AG10803 (cell line): ENCODE measurements around the gene UVRAG.
A peak's percentile ranks its signal among the peaks of the same experiment; 100 is the strongest.

ENCODE experiments used
- DNase-seq: peaks from one replicate; pipeline ENCODE4 v3.0.0; 2010; ENCODE audit warnings: low read depth
- H3K4me3 ChIP-seq: 2 replicates; pipeline ENCODE4 v1.5.1; 2011; ENCODE audit warnings: mild to moderate bottlenecking, low read length, control low read depth
- TF ChIP-seq, protein P1 (sequence below): conservative IDR thresholded peaks from 2 replicates; pipeline ENCODE4 v1.5.1; 2011; ENCODE audit warnings: mild to moderate bottlenecking, low read length, control low read depth, inconsistent platforms

UVRAG gene

GRCh38 chr11:75815345-75816168, 547 bp downstream of the UVRAG start:
- peak; percentile 28 for DNase-seq
- H3K4me3 ChIP-seq, result peak overlapping the region; percentile 81
- TF ChIP-seq, protein P1, sequence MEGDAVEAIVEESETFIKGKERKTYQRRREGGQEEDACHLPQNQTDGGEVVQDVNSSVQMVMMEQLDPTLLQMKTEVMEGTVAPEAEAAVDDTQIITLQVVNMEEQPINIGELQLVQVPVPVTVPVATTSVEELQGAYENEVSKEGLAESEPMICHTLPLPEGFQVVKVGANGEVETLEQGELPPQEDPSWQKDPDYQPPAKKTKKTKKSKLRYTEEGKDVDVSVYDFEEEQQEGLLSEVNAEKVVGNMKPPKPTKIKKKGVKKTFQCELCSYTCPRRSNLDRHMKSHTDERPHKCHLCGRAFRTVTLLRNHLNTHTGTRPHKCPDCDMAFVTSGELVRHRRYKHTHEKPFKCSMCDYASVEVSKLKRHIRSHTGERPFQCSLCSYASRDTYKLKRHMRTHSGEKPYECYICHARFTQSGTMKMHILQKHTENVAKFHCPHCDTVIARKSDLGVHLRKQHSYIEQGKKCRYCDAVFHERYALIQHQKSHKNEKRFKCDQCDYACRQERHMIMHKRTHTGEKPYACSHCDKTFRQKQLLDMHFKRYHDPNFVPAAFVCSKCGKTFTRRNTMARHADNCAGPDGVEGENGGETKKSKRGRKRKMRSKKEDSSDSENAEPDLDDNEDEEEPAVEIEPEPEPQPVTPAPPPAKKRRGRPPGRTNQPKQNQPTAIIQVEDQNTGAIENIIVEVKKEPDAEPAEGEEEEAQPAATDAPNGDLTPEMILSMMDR, result no peak

DNA sequence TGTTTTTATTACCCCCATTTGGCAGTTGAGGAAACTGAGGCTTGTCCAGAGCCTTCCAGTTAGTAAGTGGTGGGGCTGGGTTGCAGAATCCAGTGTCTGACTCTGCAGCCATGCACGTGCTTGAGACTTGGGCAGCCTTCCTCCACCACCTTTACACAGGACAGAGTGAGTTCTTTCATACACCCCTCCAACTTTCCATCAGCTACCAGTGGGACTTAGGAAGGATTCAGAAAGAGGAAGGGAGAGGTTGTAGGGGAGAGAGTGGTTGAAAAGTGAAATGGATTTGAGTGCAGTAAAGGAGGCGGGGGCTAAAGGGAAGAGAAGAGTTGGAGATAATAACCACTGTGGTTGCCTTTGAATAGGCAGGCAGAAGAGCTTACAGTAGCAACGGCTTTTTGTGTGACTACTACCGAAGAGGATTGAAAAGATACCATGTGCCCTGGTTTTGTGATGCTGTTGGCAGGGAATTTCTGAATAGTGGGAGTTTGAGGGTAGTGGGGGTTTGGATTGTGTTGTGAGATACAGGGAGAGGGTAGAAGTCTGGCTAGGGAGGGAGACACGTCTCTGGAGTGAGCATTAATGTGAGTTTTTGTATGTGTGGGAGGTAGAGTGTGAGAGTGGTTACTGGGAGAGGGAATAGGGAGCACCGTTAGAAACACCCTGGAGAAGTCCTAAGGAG, 1.7 kb downstream of the UVRAG start:
- TF ChIP-seq, protein P1, result no peak
- peak overlapping the region; percentile 81 for H3K4me3 ChIP-seq
- DNase-seq, result no peak

- peak; percentile 49 for DNase-seq
- TF ChIP-seq, protein P1, result no peak
- no peak overlapping the region for H3K4me3 ChIP-seq
Observed at GRCh38 chr11:75820645-75821044, 5.6 kb downstream of the UVRAG start.

GRCh38 chr11:75821202-75821601, 6.2 kb downstream of the UVRAG start:
- no peak overlapping the region for H3K4me3 ChIP-seq
- TF ChIP-seq, protein P1, result no peak
- DNase-seq, result no peak

- DNase-seq, result no peak
- TF ChIP-seq, protein P1, result no peak
- no peak overlapping the region for H3K4me3 ChIP-seq
Observed at GRCh38 chr11:75822541-75822940, 7.5 kb downstream of the UVRAG start.

DNA sequence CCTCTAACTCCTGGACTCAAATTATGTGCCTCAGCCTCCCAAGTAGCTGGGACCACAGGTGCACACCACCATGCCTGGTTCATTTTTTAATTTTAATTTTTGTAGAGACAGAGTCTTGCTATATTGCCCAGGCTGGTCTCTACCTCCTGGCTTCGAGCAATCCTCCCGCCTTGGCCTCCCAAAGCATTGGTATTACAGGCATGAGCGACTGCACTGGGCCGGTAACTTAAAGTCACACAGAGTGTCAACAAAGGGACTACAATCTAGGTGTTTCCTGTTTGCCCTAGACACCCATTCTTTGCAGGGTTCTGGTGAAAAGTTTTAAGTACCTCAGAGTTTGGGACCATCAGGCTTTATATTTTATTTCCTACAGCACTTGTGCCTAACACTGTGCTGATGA, 8.4 kb downstream of the UVRAG start:
- TF ChIP-seq, protein P1, result no peak
- no peak for DNase-seq
- no peak overlapping the region for H3K4me3 ChIP-seq

DNA sequence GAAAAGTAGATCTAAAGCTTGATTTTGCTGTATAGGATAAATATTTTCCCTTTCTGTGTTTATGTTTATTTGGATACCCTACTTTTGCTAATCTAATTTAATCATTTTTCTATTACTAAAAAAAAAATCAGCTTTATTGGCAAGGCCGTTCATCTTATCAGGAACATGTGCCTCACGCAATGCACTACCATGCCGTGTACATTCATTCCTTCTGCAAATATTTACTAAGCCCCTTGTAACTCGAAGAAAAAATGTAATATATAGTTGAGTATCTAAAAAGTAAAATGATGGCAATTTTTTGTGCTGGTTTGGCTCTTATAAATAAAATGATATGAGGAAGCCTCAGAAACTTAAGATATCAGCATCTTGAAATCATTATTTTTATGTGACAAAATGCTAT, 8.9 kb downstream of the UVRAG start:
- no peak for DNase-seq
- TF ChIP-seq, protein P1, result no peak
- peak overlapping the region; percentile 22; the same call in 1 of the 2 replicates for H3K4me3 ChIP-seq
